Stimulated activated CD4-positive, alpha-beta T cell treated with anti-CD3 and anti-CD28 coated beads, Interleukin-4, amount 100 ng/mL, for 48 hours (primary cell): Measurements from ENCODE around the gene RIN3.

Source experiments
- DNase-seq, 2 donors: peaks; one replicate each; pipeline ENCODE4 v3.0.0-alpha.2; 2020; ENCODE audit warnings: low read depth in 2 of 2

The RIN3 gene

DNA sequence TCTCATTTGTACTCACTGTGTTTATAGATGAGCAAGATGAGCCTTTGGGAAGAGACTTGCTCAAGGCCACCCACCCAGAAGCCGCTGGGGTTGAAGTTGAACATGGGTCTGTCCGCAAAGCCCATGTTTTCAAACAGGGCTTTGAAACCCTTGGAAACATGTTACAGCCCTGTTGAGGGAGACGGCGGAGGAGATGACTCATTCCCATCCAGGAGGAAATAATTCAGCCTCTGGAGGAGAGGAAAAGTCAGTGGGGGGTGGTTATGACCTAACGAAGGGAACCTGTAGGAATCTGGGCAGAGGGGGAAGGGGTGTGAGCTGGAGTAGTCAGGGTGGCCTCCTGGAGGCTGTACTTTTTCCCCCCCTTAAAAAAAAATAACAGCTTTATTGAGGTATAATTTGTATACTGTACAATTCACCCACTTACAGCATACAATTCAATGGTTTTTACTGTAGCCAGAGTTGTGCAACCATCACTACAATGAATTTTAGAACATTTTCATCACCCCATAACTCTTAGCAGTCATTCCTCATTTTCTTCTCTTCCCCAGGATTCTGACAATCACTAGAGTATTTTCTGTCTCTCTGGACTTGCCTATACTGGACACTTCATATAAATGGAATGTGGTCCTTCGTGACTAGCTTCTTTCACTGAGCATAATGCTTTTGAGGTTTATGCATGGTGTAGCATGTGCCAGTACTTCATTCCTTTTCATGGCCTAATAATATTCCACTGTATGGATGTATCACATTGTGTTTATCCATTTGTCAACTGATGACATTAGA is 1.9 kb upstream of the RIN3 start:
- DNase-seq: no peak

DNA sequence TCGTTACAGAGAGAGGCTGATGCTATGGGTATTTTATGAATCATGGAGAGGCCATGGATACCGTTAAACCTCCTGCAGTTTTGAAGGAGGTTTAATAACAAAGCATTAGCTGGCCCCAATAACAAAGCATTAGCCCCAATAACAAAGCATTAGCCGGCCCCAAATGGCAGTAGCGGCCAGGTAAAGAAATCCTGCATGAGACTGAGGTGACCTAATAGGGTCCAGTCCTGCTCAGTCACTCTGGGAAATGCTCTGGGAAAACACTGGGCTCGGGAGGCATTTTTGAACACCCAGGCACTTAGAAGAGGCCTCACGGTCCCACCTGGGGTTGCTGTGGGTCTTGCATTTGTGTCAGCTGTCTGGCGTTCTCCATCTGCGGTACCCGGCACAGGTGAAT is 776 bp upstream of the RIN3 start:
- no peak for DNase-seq

DNA sequence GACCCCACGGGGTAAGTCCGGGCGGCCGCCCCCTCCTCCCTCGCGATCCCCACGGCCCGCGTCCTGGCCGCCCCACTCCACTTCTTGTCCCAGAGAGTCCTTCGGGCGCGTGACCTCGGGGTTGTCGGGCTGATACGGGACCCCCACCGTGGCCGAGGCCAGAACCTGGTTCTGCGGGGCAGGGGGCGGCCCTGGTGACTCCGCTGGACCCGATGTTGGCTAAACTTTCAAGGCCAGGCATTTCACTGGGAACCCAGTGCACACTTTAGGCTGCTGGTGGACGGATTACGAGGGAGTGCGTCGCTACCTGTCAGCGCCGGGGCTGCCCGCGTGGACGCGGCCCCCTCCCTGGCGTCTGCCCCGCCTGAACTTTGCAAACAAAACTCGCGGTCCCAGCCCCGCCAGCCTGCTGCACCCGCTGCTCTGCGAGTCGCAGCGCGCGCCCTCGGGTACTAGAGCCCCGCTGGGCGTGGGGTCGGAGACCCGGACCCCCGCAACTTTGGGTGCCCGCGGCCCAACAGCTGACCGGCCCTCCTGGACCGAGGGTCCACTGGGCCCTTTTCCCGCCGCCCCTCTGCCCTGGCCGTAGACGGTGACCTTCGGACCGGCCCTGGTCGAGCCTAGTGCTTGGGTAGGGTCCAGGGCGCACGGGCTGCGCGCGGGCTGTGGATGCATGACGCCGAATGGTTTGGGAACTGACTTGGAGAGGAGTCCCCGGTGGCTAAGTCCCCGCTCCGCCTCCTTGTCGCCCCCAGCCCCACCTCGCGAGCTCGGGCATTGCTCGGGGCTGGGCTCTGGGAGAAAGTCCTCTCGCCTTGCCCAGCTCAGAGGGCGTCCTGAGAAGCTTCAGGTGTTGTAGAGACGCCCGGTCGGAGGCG is 624 bp downstream of the RIN3 start:
- no peak for DNase-seq

DNA sequence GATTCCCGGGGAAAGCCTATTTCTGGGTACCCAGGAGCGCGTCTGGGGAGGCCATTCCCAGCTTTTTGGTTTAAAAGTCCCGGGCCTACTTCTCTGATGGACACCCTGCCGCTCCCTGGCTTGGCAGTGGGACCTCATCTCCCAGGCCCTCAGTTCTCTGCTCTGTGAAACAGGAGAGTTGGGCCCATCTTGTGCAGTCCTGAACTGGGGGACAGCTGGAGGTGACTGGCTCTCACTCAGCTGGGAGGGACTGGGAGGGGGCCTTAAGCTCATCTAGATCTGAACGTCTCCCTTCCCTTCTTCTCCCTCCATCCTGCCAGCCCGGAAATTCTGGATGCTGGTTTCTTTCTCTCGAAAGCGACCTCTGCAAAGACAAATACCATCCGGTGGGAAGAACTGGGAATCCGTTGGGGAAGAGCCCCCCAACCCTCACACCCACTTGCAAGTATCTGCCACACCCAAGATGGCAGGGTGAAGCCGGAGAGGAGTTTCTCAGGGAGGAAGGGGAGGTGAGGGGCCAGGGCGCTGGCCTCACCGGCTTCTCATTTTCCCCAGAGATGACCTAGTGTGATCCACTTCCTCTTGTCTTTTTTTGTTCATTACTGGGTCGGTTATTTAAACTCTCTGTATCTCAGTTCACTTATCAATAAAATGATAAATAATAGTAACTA is 1.4 kb downstream of the RIN3 start:
- no peak for DNase-seq

DNA sequence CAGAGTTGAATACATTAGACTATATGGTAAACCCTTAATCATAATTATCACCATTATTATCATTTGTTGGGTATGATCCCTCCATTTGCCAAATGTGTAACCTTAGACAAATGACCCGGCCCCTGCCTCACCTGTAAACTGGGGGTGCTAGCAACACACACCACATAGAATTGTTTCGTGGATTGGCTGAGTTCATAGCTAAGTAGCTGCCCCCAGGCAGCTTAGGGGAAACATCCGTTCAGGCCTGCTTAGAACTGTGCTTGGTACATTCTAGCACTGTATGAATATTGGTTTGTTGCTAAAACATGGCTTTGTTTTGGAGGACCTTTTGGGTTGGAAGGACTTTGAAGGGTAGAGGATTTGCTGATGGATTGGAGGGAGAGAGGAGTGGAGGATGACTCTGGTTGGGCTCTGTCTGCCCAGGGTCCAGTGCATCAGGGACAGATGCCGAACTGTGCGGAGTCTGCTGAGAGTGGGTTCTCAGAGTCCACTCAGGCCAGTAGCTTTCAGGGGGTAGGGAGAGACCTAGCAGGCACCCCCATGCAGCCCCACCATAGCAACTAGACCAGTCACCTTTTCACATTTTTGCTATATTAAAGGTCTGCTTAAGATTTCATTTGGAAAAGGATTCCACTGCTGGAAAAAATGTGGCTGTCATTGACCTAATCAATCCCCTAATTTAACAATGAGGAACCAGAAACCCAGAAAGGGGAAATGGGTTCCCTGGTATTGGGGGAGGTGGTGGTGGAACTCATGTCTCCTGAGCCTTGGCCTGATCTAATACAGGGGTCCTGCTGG is 2.2 kb downstream of the RIN3 start:
- no peak for DNase-seq

DNA sequence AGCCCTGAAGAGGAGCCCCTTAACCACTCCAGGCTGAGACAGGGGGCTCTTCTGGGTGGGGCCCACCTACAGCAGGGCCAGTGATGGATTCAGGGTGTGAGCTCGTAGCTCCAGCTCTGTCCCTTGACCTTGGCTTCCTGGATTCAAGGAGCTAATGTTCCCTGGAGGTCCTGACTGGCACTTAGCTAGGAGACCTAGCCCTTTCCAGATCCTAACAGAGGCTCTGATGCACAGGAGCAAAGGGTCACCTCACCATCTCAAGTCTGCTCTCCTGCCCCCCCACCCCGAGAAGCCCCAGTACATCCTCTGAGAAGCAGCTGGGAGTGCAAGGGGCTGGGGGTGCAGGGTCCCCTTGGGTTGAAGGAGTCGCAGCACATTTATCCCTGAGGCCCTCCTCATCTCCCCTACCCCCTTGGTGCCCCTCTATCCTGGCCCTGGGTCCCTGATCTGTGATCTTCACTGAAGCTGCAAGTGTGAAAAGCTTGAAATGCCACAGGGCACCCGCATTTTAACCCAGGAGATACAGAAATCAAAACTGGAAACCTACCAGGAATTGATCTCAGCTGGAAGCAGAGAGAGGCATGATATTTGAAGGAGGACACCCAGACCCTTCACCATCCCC is 2.9 kb downstream of the RIN3 start:
- no peak for DNase-seq

DNA sequence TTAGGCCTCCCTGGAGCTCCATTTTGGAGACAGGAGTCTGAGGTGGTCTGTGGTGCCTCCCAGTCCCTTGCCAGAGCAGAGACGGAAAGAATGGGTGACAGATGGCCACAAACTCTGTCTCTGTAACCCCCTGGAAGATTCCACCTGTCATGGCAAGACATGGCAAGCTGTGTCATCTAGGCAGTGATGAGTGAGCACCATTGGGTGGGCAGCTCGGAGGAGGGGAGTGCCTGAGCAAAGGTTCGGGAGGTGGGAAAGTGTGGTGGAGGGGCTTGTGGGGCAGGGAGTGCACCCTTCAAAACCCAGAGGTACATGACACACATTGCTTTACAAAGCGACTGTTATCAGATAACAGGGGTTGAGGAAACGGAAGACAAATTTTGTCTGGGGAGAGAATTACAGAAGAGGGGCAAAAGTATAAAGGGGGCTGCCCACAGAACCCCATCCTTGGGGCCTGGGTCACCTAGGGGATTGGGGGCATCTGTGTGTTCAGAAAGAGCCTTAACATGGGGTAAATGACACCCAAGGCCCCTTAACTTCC is 3.5 kb downstream of the RIN3 start:
- no peak for DNase-seq

DNA sequence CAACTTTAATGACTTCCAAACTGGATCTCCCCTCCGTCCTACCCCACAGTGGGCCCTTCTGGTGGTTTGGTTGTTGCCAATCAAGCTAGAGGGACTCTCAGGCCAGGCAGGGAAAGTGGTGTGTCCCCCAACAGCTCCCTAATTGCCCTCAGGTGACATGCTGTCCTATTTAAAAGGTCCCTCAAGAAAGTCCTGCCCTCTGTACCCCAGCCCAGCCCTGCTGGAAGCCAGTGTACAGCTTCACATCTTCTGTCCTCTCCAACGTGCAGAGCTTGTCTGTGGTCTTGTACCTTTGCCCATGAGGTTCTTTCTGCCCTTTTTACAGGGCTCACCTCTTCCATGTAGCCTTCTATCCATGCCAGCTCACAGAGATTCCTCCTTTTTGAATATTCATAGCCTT is 4.2 kb downstream of the RIN3 start:
- DNase-seq: no peak

DNA sequence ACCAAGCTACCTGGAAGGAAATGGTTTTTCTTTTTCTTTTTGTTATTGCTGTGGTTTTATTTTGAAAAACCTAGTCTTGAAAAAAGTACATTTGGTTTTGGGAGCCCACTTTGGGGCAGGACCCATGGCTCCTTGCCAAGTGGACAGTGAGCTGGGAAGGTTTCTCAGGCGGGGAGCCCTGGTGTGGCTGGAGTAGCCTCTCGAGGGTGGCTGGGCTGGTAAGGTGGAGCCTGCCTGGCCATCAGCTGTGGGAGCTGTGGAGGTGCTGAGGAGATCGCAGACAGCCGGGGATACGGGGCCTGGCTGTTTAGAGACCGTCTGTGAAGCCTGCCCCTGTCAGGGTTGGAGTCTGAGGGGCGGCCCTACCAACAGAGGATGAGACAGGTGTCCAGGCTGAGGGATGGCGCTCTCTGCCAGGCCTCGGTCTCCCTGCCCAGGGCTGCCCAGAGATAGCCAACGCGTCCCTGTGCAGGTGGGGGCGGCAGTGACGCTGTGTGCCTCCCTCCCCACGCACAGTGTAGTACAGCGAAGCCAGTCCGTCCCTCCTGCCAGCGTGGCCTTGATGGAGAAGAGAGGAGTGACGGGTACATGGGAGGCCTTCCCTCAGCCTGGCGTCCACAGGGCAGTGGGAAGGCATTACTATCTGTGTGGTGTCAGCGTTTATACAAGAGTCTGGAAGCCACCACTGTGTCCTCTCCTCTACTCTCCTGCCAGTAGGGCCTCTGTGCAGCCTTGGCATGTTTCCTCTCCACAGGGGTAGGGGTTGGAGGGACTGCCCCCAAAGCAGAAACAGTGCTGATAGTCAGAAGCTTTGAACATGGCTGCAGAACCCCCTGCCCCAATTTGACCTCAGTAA is 5.9 kb downstream of the RIN3 start:
- DNase-seq: no peak

DNA sequence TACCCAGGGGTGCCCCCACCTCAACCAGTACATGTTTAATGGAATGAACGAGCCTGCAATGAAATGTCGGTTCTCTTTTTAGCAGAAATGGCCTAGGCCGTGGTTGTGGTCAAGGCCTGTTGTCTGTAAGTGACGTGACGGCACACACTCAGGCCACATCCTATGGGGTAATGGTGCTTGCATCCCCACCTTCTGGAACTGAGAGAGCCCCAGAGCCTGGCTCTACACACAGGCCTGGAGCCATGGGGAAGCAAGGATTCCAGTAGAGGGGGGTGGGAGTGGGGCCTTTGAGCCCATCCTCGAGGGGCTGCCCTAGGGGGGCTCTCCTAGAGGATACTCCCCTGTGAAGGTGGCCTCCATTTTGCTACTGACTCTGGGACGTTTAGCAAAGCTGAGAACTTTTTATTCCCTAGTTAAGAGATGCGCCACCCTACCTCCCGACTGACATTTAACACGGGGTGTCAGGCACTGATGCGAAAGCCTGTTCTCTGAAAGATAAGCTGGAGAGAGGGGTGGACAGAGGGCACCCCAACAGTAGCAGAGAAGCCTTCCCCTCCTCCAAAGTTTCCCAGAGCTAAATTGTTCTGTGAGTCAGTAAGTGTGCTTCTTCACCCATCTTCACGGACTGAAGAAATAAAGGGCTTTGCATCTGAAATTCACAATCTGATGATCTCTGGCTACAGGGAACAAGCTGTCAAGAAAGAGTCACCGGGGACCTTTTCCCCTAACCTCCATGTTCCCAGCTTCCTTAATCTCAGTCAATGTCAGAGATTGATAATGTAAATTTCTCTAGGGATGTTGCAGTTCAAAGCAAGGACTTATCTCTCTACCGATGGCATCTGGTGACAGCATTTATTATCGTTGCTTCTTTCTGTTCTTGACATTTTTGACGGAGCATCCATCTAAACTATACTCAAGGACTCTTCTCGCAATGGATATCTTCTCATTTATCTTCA is 6.8 kb downstream of the RIN3 start:
- DNase-seq: no peak

DNA sequence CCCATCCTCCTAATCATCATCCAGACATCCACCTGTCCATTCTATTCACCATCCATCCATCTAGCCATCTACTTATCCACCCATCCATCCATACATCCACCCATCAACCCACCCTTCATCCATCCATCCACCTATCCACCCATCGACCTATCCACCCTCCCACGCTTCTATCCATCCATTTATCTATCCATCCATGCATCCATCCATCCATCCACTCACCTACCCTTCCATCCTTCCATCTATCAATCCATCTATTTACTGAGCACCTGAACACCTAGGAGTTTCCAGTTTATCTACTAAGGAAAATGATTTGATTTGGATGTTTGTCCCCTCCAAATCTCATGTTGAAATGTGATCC is 7.5 kb downstream of the RIN3 start:
- DNase-seq: no peak

DNA sequence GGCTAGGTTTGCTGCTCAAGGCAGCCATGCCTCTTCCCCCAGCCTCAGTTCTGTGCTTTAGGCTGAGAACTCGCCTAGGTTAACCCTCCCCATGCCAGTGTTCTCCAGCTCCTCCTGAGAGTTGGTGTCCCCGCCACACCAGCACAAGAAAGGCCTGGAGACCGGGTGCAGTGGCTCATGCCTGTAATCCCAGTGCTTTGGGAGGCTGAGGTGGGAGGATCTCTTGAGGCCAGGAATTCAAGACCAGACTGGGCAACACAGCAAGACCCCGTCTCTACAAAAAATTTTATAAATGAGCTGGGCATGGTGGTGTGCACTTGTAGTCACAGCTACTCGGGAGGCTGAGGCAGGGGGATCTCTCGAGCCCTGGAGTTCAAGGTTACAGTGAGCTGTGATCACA is 10.2 kb downstream of the RIN3 start:
- no peak for DNase-seq

DNA sequence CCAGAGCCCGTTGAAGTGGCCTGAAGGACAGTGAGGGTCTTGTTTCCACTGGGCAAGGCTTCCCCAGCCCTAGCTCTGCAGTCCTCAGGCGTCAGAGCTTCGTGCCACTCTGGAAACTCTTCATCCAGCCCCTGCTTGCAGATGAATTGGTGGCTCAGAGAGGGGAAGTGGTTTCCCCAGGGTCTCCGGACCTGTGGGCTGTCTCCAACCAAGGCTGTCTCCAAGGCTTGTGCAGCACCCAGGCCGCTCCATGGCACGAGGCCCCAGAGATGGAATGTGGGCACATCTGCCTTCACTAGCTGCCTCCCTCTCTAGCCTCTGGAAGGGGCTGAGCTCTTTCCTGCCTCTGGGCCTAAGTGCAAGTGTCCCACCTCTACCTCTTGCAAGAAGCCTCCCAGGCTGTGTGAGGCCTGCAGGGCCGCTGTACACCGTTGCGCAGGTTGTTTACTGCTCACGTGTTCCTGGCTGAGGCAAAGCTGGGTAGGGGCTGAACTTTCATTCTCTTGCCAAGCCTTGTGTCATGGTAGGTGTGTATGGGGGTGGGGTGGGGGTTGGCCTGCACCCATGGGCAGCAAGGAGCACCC is 11.1 kb downstream of the RIN3 start:
- DNase-seq: no peak

DNA sequence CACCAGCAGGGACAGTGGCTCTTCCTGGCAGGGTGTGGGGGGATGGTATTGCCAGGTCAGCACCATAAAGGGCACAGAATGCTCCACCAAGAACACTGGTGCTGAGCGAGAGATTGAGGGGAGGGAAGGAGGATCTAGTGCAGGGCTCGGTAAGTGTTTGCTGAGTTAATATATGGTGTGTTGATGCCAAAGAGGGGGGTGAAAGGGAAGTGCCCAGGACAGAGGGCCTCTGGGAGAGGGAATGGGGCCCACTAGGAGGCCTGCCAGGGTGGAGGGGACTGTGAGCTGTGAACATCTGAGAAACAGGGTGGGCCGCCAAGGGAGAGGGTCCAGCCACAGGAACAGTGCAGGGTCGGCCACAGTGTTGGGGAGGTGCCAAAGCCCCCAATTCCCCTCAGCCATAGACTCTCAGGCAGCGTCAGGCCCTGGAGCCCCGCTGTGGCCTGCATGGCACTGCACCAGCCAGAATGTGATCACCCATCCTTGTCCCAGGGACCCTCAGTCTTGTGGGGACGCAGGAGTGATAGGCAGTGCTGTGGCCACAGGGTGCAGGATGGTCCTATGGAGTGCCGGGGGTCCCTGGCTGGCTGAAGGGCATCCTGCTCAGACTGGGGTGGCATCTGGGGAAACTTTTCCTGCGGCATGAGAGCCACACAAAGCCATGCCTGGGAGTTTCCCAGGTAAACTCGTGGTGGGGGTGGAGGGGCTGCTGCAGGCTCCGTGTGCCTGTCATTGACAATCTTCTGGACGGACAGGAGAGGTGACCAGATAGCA is 11.9 kb downstream of the RIN3 start:
- no peak for DNase-seq

DNA sequence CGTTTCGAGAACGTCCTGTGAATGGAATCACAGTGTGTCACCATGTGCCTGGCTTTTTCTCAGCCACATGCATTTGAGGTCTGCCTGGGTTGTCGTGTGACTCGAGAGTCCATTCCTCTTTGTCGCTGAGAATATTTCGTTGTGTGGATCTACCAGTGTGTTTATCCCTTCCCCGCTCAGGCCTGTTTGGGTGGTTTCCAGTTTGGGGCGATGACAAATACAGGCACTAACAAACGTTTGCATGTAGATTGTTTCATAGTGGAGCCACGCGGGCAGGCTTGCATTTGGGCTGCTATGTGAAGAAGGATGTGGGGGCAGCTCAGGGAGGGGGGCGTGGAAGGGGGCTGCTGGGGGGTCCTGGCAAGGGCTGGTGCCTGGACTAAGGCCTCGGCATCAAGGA is 14.1 kb downstream of the RIN3 start:
- no peak for DNase-seq

DNA sequence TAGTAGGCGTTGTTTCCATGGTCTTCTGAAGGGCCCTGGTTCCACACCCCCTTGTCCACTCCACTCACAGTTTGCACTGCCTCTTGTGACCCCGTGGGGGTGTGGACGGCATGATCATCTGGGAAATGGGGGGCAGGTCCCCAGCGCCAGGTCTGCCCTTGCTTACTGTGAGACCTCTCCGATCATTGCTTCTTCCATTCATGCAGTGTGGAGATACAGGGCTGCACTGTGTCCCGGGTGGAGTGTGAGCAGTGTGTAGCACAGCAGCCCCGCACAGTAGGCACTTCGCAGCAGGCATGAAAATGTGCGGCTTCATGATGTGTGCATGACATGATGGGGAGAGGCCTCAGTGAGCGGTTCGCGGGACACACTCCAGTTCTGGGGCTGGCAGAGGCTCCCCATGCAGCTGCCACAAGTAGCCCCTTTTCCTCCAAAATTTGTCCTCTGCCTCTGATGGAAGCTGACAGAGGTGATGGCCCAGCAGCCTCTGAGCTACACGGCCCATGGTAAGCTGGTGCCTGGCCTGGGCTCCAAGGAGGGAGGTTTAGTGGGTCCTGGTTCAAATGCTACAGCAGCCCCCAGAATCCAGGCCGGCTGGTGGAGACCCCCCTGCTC is 15.0 kb downstream of the RIN3 start:
- DNase-seq: no peak

DNA sequence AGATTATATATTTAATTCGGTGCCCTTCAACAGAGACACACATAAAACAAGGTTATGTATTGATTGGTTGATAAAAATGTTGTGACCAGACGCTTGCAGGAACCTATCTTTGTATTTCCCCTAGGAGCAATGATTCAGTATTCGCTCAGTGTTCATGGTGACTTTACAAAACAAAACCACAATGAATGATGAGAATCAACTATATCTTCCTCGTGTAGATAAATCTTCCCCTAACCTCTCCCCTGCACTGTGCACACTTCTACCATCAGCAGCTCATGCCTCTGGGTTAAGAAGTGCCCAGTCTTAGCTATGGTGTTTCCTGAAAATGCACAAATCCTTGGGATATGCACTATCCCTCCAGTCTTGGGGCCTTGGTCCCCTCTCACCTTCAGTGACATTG is 16.3 kb downstream of the RIN3 start:
- DNase-seq: no peak
